SK-N-MC (cell line): ENCODE measurements around the gene FCGBP.

Experiments used
- EZH2 ChIP-seq: fragments of 200-600 bp; sonication (generic); IDR thresholded peaks from one replicate; pipeline ENCODE4 v1.6.1; 2017; ENCODE audit warnings: antibody characterized with exemption
- FOXP2 ChIP-seq: optimal IDR thresholded peaks from 2 replicates; pipeline ENCODE3; 2011; ENCODE audit warnings: mild to moderate bottlenecking, moderate library complexity; ENCODE audit not compliant: insufficient read depth; ENCODE audit errors: extremely low read length, control extremely low read depth
- POLR2AphosphoS5 ChIP-seq: IDR thresholded peaks from 2 replicates; pipeline ENCODE4 v1.6.1; 2012; ENCODE audit warnings: mild to moderate bottlenecking, low read depth, low read length, borderline replicate concordance

DNA sequence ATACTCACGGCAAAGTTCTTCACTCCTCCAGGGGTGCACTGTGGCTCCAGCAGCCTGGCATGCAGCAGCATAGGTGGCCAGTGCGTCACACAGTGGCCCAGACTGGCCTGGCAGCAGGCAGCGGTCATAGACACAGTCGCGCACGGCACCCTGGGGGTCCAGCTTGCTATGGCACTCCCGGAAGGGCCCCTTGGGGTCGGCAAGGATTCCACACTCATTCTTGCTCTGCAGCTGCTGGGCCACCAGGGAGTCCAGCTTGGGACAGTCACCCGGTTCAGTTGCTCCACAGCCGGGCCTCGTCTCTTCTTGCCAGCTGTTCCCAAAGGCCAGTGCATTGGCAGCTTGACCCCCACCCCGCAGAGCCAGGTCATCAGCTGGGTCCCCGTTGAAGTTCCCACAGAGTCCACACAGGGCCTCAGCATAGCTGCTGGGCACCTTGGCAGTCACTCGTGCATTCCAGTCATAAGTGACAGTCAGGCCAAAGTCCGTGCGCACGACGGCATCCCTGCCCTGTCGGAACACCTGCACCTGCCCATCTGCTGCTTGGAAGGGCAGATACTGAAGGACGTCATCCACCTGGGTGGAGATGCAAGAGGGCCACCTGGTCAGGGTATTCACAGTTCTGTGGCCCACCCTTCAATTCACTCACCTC lies 20.6 kb downstream of the FCGBP start:
- TF ChIP-seq POLR2AphosphoS5 (no peak), EZH2 (no peak), FOXP2 (no peak)
